ENCODE results near the gene LRIG2.
"Not testable (repeated sequence)": the region's sequence is repeated elsewhere in the genome, so short reads cannot be mapped to it uniquely, and the experiment has no call there.

Gene LRIG2

DNA sequence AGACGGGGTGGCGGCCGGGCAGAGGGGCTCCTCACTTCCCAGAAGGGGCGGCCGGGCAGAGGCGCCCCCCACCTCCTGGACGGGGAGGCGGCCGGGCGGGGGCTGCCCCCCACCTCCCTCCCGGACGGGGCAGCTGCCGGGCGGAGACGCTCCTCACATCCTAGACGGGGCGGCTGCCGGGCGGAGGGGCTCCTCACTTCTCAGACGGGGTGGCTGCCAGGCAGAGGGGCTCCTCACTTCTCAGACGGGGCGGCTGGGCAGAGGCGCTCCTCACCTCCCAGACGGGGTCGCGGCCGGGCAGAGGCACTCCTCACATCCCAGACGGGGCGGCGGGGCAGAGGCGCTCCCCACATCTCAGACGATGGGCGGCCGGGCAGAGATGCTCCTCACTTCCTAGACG lies 9.5 kb upstream of the LRIG2 start:
- DNase-seq (ENCODE audit: low read depth, low spot score): not testable (repeated sequence)

- no peak for DNase-seq (ENCODE audit: low read depth, low spot score)
Observed at GRCh38 chr1:113072141-113072756, 749 bp upstream of the LRIG2 start.

- DNase-seq (ENCODE audit: low read depth, low spot score): no peak
Observed at GRCh38 chr1:113073479-113073950, 517 bp downstream of the LRIG2 start.

DNA sequence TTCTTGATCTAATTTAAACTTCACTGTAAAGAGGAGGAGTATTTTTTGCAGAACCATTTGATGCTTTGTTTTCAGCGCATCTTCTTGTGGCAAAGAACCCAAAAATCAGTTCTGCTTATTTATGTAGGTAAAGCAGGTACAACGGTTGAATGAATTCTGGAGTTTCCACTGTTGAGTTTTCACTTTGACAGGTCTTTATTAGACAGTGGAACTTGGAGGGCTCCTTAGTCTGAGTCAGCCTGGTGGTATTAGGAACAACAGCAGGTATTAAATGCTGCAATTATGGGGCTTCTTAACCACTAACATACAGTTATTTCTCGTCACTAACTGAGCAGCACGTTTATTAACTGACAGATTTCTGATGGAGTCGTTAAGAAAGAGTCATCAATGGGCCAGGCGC lies 1.2 kb downstream of the LRIG2 start:
- no peak for DNase-seq (ENCODE audit: low read depth, low spot score)

DNA sequence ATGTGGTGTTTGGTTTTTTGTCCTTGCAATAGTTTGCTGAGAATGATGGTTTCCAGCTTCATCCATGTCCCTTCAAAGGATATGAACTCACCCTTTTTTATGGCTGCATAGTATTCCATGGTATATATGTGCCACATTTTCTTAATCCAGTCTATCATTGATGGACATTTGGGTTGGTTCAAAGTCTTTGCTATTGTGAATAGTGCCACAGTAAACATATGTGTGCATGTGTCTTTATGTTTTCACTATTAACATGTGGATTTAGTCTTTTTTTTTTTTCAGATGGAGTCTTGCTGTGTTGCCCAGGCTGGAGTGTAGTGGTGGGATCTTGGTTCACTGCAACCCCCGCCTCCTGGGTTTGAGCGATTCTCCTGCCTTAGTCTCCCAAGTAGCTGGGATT lies 5.0 kb downstream of the LRIG2 start:
- not testable (repeated sequence) for DNase-seq (ENCODE audit: low read depth, low spot score)

DNA sequence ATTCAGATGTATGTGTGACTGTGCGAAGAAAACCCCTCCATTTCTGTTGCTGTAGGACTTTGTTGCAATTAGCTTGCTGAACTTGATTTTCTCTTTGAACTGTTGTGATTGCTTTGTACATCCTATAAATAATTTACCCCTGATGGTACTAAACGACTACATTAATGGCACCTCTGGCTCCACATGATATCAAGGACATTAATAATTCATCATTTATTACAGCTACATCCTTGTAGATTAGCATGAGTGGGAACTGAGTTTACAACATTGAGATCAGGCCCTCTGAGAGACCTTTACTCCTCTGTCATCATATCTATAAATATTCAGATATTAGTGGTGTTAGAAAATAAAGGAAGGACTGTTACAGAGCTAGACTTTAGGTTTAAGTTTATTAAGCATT lies 13.5 kb downstream of the LRIG2 start:
- DNase-seq (ENCODE audit: low read depth, low spot score): no peak

DNA sequence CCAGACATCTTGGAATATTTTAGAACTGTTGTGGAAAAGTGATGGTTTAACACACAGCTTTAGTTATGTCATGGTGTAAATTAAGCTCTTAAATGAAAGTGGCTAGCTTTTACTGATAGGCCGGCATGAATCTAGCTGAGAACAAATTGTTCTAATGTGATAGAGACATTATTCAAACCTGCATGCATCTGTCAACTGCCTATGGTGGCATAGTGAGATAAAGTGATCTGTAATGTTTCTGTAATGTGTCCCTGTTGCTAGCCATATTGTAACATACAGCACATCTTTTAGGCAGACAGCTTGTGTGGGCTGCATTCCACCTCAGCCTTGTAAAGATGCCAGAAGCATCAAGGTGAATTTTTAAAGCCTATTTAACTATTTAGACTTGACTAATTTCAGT lies 16.0 kb downstream of the LRIG2 start:
- DNase-seq (ENCODE audit: low read depth, low spot score): no peak

DNA sequence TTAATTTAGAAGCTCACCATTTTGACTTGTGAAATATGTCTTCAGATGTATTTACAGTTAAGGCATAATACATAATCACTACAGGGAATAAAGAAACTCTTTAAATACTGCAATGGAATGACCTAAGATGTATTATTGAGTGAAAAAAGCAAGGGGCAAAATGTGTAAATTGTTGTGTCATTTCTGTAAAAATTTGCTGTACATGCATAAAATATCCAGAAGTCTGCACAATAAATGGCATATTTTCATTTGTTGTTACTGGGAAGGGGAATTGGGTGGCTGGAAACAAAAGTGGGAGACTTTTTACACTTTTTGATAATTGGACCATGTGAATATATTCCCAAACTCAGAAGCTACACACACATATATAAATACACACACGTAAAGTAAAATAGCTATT lies 17.1 kb downstream of the LRIG2 start:
- no peak for DNase-seq (ENCODE audit: low read depth, low spot score)

DNA sequence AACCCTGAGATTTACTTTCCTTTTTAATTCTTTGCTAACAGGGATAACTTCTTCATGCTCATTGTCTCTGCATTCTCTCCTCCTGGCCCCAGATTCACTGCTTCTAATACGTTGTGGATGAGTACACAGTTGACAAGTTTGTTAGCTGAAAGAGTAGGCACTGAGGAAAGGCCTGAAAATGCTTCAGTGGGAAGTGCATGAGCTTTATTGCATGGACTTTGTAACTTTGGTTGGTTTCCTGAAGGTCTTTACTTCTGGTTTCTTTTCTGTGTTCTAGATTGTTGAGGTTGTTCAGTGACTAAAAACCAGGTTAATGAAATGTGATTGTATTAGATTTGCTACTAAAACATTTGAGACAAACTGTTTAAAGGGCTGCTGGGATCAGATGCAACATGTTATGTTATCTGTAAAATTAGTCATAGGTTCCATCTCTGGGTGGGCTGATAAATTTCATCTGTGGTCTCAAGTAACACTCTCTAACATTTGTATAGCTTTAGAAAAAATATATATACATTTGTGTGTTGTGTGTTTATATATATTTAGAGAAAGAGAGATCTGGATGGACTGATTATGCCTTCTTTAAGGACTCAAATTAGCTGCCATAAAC lies 19.1 kb downstream of the LRIG2 start:
- DNase-seq (ENCODE audit: low read depth, low spot score): no peak

DNA sequence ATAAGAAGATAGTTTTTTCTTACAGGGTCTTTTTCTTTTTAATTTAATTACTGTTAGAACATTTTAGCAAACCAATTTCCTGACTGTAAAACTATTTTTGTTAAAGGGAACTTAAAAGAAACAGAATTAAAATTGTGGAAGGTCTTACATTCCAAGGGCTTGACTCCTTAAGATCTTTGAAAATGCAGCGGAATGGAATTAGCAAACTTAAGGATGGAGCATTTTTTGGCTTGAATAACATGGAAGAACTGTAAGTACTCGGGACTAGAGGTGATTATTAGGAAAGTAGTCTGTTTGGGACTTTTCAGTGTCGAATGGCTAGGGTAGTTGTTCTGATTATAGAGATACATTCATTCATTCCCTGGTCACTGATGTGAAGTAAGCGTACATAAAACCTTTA lies 21.5 kb downstream of the LRIG2 start:
- DNase-seq (ENCODE audit: low read depth, low spot score): no peak

- DNase-seq (ENCODE audit: low read depth, low spot score): no peak
Observed at GRCh38 chr1:113095790-113096455, 22.9 kb downstream of the LRIG2 start.

DNA sequence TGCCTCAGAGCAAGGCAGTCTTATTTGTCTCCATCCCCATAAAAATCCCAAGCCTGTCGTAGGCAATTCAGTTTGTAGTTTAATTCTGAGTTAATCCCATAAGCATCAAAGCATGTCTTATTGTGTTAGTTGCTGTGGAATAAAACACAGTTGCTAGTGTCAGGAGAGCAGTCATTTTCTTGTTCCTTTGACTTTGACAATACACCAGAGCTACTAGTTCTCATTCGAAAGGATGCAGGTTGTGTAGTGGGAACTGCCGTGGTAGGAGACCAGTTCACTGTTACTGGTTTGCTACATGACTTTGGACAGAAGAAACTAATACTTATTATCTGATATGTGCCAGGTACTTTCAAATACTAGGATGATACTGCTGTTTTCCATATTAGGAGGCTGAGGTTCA lies 23.5 kb downstream of the LRIG2 start:
- no peak for DNase-seq (ENCODE audit: low read depth, low spot score)

GRCh38 chr1:113101588-113101987 lies 28.6 kb downstream of the LRIG2 start:
- no peak for DNase-seq (ENCODE audit: low read depth, low spot score)

- DNase-seq (ENCODE audit: low read depth, low spot score): no peak
Observed at GRCh38 chr1:113103048-113103447, 30.1 kb downstream of the LRIG2 start.

GRCh38 chr1:113103977-113104376 lies 31.0 kb downstream of the LRIG2 start:
- no peak for DNase-seq (ENCODE audit: low read depth, low spot score)

DNA sequence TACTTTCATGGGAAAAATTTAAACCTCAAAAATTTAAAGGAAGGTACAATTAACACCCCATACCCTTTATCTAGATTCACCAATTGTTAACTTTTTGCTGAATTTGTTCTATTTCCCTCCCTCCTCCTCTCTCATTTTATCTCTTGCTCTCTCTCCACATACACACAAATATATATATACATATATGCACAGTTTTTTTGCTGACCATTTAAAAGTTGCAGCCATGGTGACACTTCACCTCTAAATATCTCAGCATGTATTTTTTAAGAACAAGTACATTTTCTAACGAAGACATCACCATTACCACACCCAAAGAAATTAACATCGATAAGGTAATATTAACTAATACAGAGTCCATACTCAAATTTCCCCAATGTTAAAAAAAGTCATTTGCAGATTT lies 33.9 kb downstream of the LRIG2 start:
- no peak for DNase-seq (ENCODE audit: low read depth, low spot score)

DNA sequence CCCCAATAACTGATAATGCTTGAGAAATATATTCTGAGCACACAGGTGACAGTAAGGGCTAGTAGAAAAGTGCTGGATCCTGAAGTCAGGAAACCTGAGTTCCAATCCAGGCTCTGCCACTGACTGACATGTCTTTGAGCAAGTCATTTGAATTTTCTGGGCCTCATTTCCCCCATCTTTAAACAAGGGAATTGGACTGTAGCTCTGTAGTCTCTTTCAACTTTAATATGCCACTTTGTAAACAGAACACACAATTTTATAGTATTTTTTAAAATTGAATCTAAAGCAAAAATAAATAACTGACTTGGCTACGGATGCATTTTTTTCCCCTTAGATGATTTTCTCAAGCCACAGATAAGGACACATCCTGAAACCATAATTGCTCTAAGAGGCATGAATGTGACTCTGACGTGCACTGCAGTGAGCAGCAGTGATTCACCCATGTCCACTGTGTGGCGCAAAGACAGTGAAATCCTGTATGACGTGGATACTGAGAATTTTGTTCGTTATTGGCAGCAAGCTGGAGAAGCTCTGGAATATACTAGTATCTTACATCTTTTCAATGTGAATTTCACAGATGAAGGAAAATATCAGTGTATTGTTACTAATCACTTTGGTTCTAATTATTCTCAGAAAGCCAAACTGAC lies 37.0 kb downstream of the LRIG2 start:
- DNase-seq (ENCODE audit: low read depth, low spot score): no peak

GRCh38 chr1:113118266-113118665 lies 45.3 kb downstream of the LRIG2 start:
- no peak for DNase-seq (ENCODE audit: low read depth, low spot score)

DNA sequence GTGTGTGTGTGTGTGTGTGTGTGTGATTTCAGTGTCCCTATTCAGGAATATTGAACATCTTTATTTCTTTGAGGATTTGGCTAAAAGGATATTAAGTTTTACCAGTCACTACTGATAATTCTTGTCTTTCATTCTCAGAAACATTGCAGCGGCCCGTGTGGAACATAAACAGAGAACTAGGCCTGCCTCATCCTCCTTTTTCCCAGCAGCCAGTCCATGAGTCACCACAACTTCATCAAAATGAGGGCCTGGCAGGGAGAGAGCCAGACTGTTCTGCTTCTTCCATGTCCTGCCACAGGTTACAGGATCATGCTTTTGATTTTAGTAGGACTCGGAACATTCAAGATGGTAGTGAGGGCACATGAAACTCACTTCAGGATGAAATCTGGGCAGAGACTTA lies 50.7 kb downstream of the LRIG2 start:
- DNase-seq (ENCODE audit: low read depth, low spot score): no peak

GRCh38 chr1:113124366-113124765 lies 51.4 kb downstream of the LRIG2 start:
- DNase-seq (ENCODE audit: low read depth, low spot score): no peak

GRCh38 chr1:113125517-113125916 lies 52.5 kb downstream of the LRIG2 start:
- no peak for DNase-seq (ENCODE audit: low read depth, low spot score)

- no peak for DNase-seq (ENCODE audit: low read depth, low spot score)
Observed at GRCh38 chr1:113126207-113126606, 53.2 kb downstream of the LRIG2 start.

GRCh38 chr1:113128116-113128515 lies 55.1 kb downstream of the LRIG2 start:
- no peak for DNase-seq (ENCODE audit: low read depth, low spot score)

Data from activated naive CD8-positive, alpha-beta T cell treated with anti-CD3 and anti-CD28 coated beads, Interleukin-2, amount 50 U/mL, for 16 hours (primary cell).